Glutamatergic neuron (in vitro differentiated cells): ENCODE measurements around the gene CCDC63. TPM values are rescaled to one million over a fixed set of nuclear protein-coding genes. Genes with fewer than 3 reads are reported as not detected.

Source experiments
- DNase-seq: peaks from one replicate; pipeline ENCODE4 v3.0.0; 2022
- H3K27ac Mint-ChIP-seq: one replicate; pipeline ENCODE4 v1.8.0; 2020; ENCODE audit warnings: mild to moderate bottlenecking, mixed read lengths, inconsistent platforms; ENCODE audit not compliant: unreplicated experiment
- H3K27me3 Mint-ChIP-seq: one replicate; pipeline ENCODE4 v1.8.0; 2020; ENCODE audit warnings: mild to moderate bottlenecking, moderate library complexity, mixed read lengths, inconsistent platforms; ENCODE audit not compliant: unreplicated experiment
- H3K36me3 Mint-ChIP-seq: one replicate; pipeline ENCODE4 v1.8.0; 2020; ENCODE audit warnings: mild to moderate bottlenecking, mixed read lengths, inconsistent platforms; ENCODE audit not compliant: unreplicated experiment
- H3K4me1 Mint-ChIP-seq: one replicate; pipeline ENCODE4 v1.8.0; 2020; ENCODE audit warnings: mild to moderate bottlenecking, low read depth, mixed read lengths, inconsistent platforms; ENCODE audit not compliant: unreplicated experiment
- H3K4me3 Mint-ChIP-seq: one replicate; pipeline ENCODE4 v1.8.0; 2020; ENCODE audit warnings: mild to moderate bottlenecking, mixed read lengths, inconsistent platforms; ENCODE audit not compliant: unreplicated experiment
- H3K9me3 Mint-ChIP-seq: one replicate; pipeline ENCODE4 v1.8.0; 2020; ENCODE audit warnings: mild to moderate bottlenecking, moderate library complexity, mixed read lengths, inconsistent platforms; ENCODE audit not compliant: unreplicated experiment
- CTCF ChIP-seq: fragments of 200-600 bp; sonication (generic); IDR thresholded peaks from one replicate; pipeline ENCODE4 v1.5.0; 2021; ENCODE audit not compliant: partially characterized antibody, unreplicated experiment
- total RNA-seq: library from RNA; stranded (reverse); fragmentation: NEBNext Ultra II Directional; extraction: Animal tissue kit (Norgen Biotek cat#: 25700); gene quantifications from one replicate; pipeline ENCODE4 v1.2.1, GENCODE V29; 2021; ENCODE audit not compliant: unreplicated experiment

The CCDC63 gene
- total RNA-seq, 1 donor from 2014 or later = 0.32 TPM

- H3K27me3 Mint-ChIP-seq = peaks cover 6% of the 10 kb centered on the region
- TF ChIP-seq CTCF = no peak
- H3K4me3 Mint-ChIP-seq = no peak overlapping the region
- peaks cover 4% of the 10 kb centered on the region for H3K4me1 Mint-ChIP-seq
- peaks cover 8% of the 10 kb centered on the region for H3K9me3 Mint-ChIP-seq
- H3K27ac Mint-ChIP-seq = no peak overlapping the region
- DNase-seq = no peak
- no peaks in the 10 kb centered on the region for H3K36me3 Mint-ChIP-seq
These were observed 87.5 kb downstream of the CCDC63 start for GRCh38 chr12:110934093-110934852.

- H3K9me3 Mint-ChIP-seq = peaks cover 8% of the 10 kb centered on the region
- no peak for TF ChIP-seq CTCF
- no peaks in the 10 kb centered on the region for H3K36me3 Mint-ChIP-seq
- H3K4me3 Mint-ChIP-seq = no peak overlapping the region
- H3K27me3 Mint-ChIP-seq = peaks cover 6% of the 10 kb centered on the region
- H3K4me1 Mint-ChIP-seq = peaks cover 4% of the 10 kb centered on the region
- DNase-seq = no peak
- H3K27ac Mint-ChIP-seq = no peak overlapping the region
These were observed 88.8 kb downstream of the CCDC63 start for GRCh38 chr12:110935588-110935987.

GRCh38 chr12:110936367-110937103 lies 89.7 kb downstream of the CCDC63 start:
- Mint-ChIP-seq H3K27ac (no peak overlapping the region), H3K36me3 (no peaks in the 10 kb centered on the region), H3K4me1 (peaks cover 4% of the 10 kb centered on the region), H3K9me3 (peaks cover 8% of the 10 kb centered on the region), H3K4me3 (no peak overlapping the region), H3K27me3 (peaks cover 6% of the 10 kb centered on the region)
- TF ChIP-seq CTCF = no peak
- DNase-seq = no peak

GRCh38 chr12:110937104-110937641 lies 90.4 kb downstream of the CCDC63 start:
- Mint-ChIP-seq H3K9me3 (peaks cover 6% of the 10 kb centered on the region), H3K4me3 (no peak overlapping the region), H3K27me3 (peaks cover 5% of the 10 kb centered on the region), H3K36me3 (no peaks in the 10 kb centered on the region), H3K27ac (no peak overlapping the region), H3K4me1 (peaks cover 4% of the 10 kb centered on the region)
- DNase-seq = peak; percentile 84
- TF ChIP-seq CTCF = peak; percentile 99
